ENCODE measurements around the gene PLA2G4B. TPM values are rescaled to one million over a fixed set of nuclear protein-coding genes. Genes with fewer than 3 reads are reported as not detected.

PLA2G4B gene
- total and polyA plus RNA-seq, 9 of the 15 experiments (the other 6 are each of a cell fraction or from before 2014, with no cell fraction given), result 0.07 to 6.1 (median 2.8) TPM

GRCh38 chr15:41842229-41842628 is 3.6 kb downstream of the PLA2G4B start:
- TF ChIP-seq ZNF436 (CRISPR knock-in tag; IDR thresholded peaks at IDR 0.05) (no peak), ZNF134 (CRISPR knock-in tag; conservative IDR thresholded peaks at IDR 0.05) (peak; percentile 69)
- Histone ChIP-seq H3K4me2 (ENCODE audit: insufficient read depth, low read length) (no peak overlapping the region), H3K79me2 (ENCODE audit: control insufficient read depth, insufficient read depth, low read length) (no peaks in the 10 kb centered on the region), H3K9ac (ENCODE audit: insufficient read depth in 1 of 2, low read depth in 2 of 2, low read length in 2 of 2) (no peak overlapping the region; a peak in 1 of 4 replicates), H3K9me3 (replicated peaks; ENCODE audit: control insufficient read depth, insufficient read depth, low read depth, low read length) (no peaks in the 10 kb centered on the region), H3K4me1 (replicated peaks in 1 of 2; ENCODE audit: control insufficient read depth in 2 of 2, insufficient read depth in 2 of 2, low read length in 2 of 2) (peaks cover 0 to 21% of the 10 kb centered on the region in 2 experiments; a peak in 2 of 5 replicates), H3K27ac (ENCODE audit: extremely low read depth, low read depth, low read length) (no peak overlapping the region), H4K20me1 (replicated peaks; ENCODE audit: control insufficient read depth, insufficient read depth, low read length) (no peaks in the 10 kb centered on the region), H3K27me3 (ENCODE audit: control insufficient read depth in 2 of 2, insufficient read depth in 2 of 2, low read length in 2 of 2) (no peaks in the 10 kb centered on the region), H3K4me3 (no peak overlapping the region), H3K9me1 (ENCODE audit: control insufficient read depth, insufficient read depth, low read length) (no peaks in the 10 kb centered on the region), H2AFZ (ENCODE audit: low read depth, low read length) (no peak overlapping the region), H3K36me3 (ENCODE audit: control insufficient read depth, insufficient read depth, low read length) (no peaks in the 10 kb centered on the region; the same call in 2 of the 3 replicates)
- POLR2A ChIA-PET, result interaction anchor here (2.3 kb wide), 1 partner anchor 10 kb away, joined by 10 read pairs; no protein-coding TSS in a partner anchor
- BruUV-seq (replicated peaks), result no TSS peak
- ATAC-seq (no peak), DNase-seq (ENCODE audit: extremely low read depth in 1 of 4, low spot score in 3 of 4) (no peak), FAIRE-seq (no peak)
- CTCF ChIA-PET (ENCODE audit: low intra/inter-chr PET ratio), result no interaction called here
- intact Hi-C loops (cut with micrococcal nuclease), result no loop called here
- 59% methylated on average over 9 of the region's 12 CpGs for WGBS (ENCODE audit: insufficient coverage, low coverage, missing lambda C conversion rate)
- in situ Hi-C loops (cut with MboI), result no loop called here

- no peaks in the 10 kb centered on the region for H3K27me3 ChIP-seq (ENCODE audit: control insufficient read depth in 2 of 2, insufficient read depth in 2 of 2, low read length in 2 of 2)
- CTCF ChIA-PET (ENCODE audit: low intra/inter-chr PET ratio), result no interaction called here
- no peaks in the 10 kb centered on the region for H3K79me2 ChIP-seq (ENCODE audit: control insufficient read depth, insufficient read depth, low read length)
- intact Hi-C loops (cut with micrococcal nuclease) (no loop called here), in situ Hi-C loops (cut with MboI) (no loop called here)
- no peak for ATAC-seq
- FAIRE-seq, result no peak
- WGBS (ENCODE audit: insufficient coverage, low coverage, missing lambda C conversion rate), result 69% methylated on average over 8 of the region's 10 CpGs
- no TSS peak for BruUV-seq (replicated peaks)
- H3K4me2 ChIP-seq (ENCODE audit: insufficient read depth, low read length), result no peak overlapping the region
- peaks cover 5% of the 10 kb centered on the region; the same call in 1 of the 3 replicates for H3K36me3 ChIP-seq (ENCODE audit: control insufficient read depth, insufficient read depth, low read length)
- POLR2A ChIA-PET, result interaction anchor here (0.6 to 2.3 kb wide), 3 partner anchors 9 to 21 kb away, joined by 3 to 10 read pairs (median 10); no protein-coding TSS in a partner anchor
- no peak overlapping the region for H3K27ac ChIP-seq (ENCODE audit: extremely low read depth, low read depth, low read length)
- H3K4me3 ChIP-seq, result no peak overlapping the region
- H3K9me1 ChIP-seq (ENCODE audit: control insufficient read depth, insufficient read depth, low read length), result no peaks in the 10 kb centered on the region
- no peak overlapping the region for H3K9ac ChIP-seq (ENCODE audit: insufficient read depth in 1 of 2, low read depth in 2 of 2, low read length in 2 of 2)
- H4K20me1 ChIP-seq (replicated peaks; ENCODE audit: control insufficient read depth, insufficient read depth, low read length), result no peaks in the 10 kb centered on the region
- no peak for DNase-seq (ENCODE audit: extremely low read depth in 1 of 4, low spot score in 3 of 4)
- no peak for TF ChIP-seq ELF4 (CRISPR knock-in tag; IDR thresholded peaks at IDR 0.05)
- TF ChIP-seq CC2D1A (IDR thresholded peaks at IDR 0.05), result no peak
- no peak for TF ChIP-seq ZNF239 (CRISPR knock-in tag; IDR thresholded peaks at IDR 0.05)
- no peaks in the 10 kb centered on the region for H3K9me3 ChIP-seq (replicated peaks; ENCODE audit: control insufficient read depth, insufficient read depth, low read depth, low read length)
- peaks cover 0 to 21% of the 10 kb centered on the region in 2 experiments; a peak in 2 of 5 replicates for H3K4me1 ChIP-seq (replicated peaks in 1 of 2; ENCODE audit: control insufficient read depth in 2 of 2, insufficient read depth in 2 of 2, low read length in 2 of 2)
- H2AFZ ChIP-seq (ENCODE audit: low read depth, low read length), result no peak overlapping the region
Measured at GRCh38 chr15:41843571-41843970, 4.9 kb downstream of the PLA2G4B start.

Data from K562 (cell line).